SK-N-SH treated with all-trans-retinoic acid at 6 μM for 48 hours (cell line): ENCODE measurements around the gene IGSF6.

ENCODE experiments used
- ATAC-seq: fragments of 200-7000 bp; cut with Tn5 transposase; 3 replicates; pipeline ENCODE4 v1.9.1; 2020; ENCODE audit warnings: mild to moderate bottlenecking, moderate library complexity
- BACH2 ChIP-seq: fragments of 250-450 bp; sonication (Bioruptor Pico); IDR thresholded peaks from 2 replicates; pipeline ENCODE4 v1.9.0; 2021; ENCODE audit warnings: mild to moderate bottlenecking, borderline replicate concordance
- CREB5 ChIP-seq: fragments of 250-450 bp; sonication (Bioruptor Pico); IDR thresholded peaks from 2 replicates; pipeline ENCODE4 v1.5.1; 2020; ENCODE audit warnings: low read depth, mild to moderate bottlenecking, moderate library complexity
- CSDC2 ChIP-seq: fragments of 250-450 bp; sonication (Bioruptor Pico); IDR thresholded peaks from 2 replicates; pipeline ENCODE4 v1.5.0; 2020; ENCODE audit warnings: mild to moderate bottlenecking, moderate library complexity
- CSRNP3 ChIP-seq: fragments of 250-450 bp; sonication (Bioruptor Pico); IDR thresholded peaks from 2 replicates; pipeline ENCODE4 v1.5.1; 2021; ENCODE audit warnings: mild to moderate bottlenecking, moderate library complexity
- ESRRG ChIP-seq: fragments of 250-450 bp; sonication (Bioruptor Pico); IDR thresholded peaks from 2 replicates; pipeline ENCODE4 v1.6.1; 2021; ENCODE audit warnings: mild to moderate bottlenecking
- GLIS3 ChIP-seq: fragments of 250-450 bp; sonication (Bioruptor Pico); IDR thresholded peaks from 2 replicates; pipeline ENCODE4 v1.5.0; 2020; ENCODE audit warnings: mild to moderate bottlenecking, moderate library complexity
- ISL1 ChIP-seq: fragments of 250-450 bp; sonication (Bioruptor Pico); IDR thresholded peaks from 2 replicates; pipeline ENCODE4 v2.1.2; 2022; ENCODE audit warnings: mild to moderate bottlenecking, moderate library complexity
- PATZ1 ChIP-seq: fragments of 250-450 bp; sonication (Bioruptor Pico); IDR thresholded peaks from 2 replicates; pipeline ENCODE4 v1.8.0; 2020; ENCODE audit warnings: mild to moderate bottlenecking, moderate library complexity, borderline replicate concordance
- POU6F1 ChIP-seq: fragments of 250-450 bp; sonication (Bioruptor Pico); IDR thresholded peaks from 2 replicates; pipeline ENCODE4 v1.8.0; 2021; ENCODE audit warnings: low read depth, mild to moderate bottlenecking, moderate library complexity, borderline replicate concordance
- PPARA ChIP-seq: fragments of 250-450 bp; sonication (Bioruptor Pico); IDR thresholded peaks from 2 replicates; pipeline ENCODE4 v1.5.0; 2020; ENCODE audit warnings: mild to moderate bottlenecking, borderline replicate concordance
- RARB ChIP-seq: fragments of 250-450 bp; sonication (Bioruptor Pico); IDR thresholded peaks from 2 replicates; pipeline ENCODE4 v1.8.0; 2021; ENCODE audit warnings: mild to moderate bottlenecking, moderate library complexity
- TCF4 ChIP-seq: fragments of 250-450 bp; sonication (Bioruptor Pico); IDR thresholded peaks from 2 replicates; pipeline ENCODE4 v1.8.0; 2021; ENCODE audit warnings: mild to moderate bottlenecking, moderate library complexity, borderline replicate concordance
- TOX ChIP-seq: fragments of 250-450 bp; sonication (Bioruptor Pico); IDR thresholded peaks from 2 replicates; pipeline ENCODE4 v1.8.0; 2021; ENCODE audit warnings: mild to moderate bottlenecking, moderate library complexity, borderline replicate concordance
- TSHZ2 ChIP-seq: fragments of 250-450 bp; sonication (Bioruptor Pico); IDR thresholded peaks from 2 replicates; pipeline ENCODE4 v1.5.0; 2020; ENCODE audit warnings: mild to moderate bottlenecking, moderate library complexity
- ZC3H10 ChIP-seq: fragments of 250-450 bp; sonication (Bioruptor Pico); IDR thresholded peaks from 2 replicates; pipeline ENCODE4 v1.5.1; 2021; ENCODE audit warnings: mild to moderate bottlenecking, moderate library complexity
- ZFP3 ChIP-seq: fragments of 250-450 bp; sonication (Bioruptor Pico); IDR thresholded peaks from 2 replicates; pipeline ENCODE4 v1.5.0; 2020; ENCODE audit warnings: mild to moderate bottlenecking, moderate library complexity
- ZFP30 ChIP-seq: fragments of 450-650 bp; formaldehyde crosslinking; IDR thresholded peaks from 2 replicates; pipeline ENCODE4 v1.5.0; 2022; ENCODE audit warnings: mild to moderate bottlenecking, moderate library complexity
- ZNF565 ChIP-seq: fragments of 450-650 bp; formaldehyde crosslinking; conservative IDR thresholded peaks from 2 replicates; pipeline ENCODE4 v1.5.0; 2020; ENCODE audit warnings: low read depth, mild to moderate bottlenecking, moderate library complexity
- ZNF70 ChIP-seq: fragments of 450-650 bp; formaldehyde crosslinking; IDR thresholded peaks from 2 replicates; pipeline ENCODE4 v1.5.0; 2020; ENCODE audit warnings: mild to moderate bottlenecking, moderate library complexity
- ZNF8 ChIP-seq: fragments of 450-650 bp; formaldehyde crosslinking; IDR thresholded peaks from 2 replicates; pipeline ENCODE4 v1.5.0; 2020; ENCODE audit warnings: mild to moderate bottlenecking, moderate library complexity

Gene IGSF6

GRCh38 chr16:21653571-21653970, 1.2 kb upstream of the IGSF6 start (continued):
- no peak for TF ChIP-seq CSRNP3
- TF ChIP-seq TOX (CRISPR knock-in tag): no peak
- no peak for TF ChIP-seq ZFP30
- TF ChIP-seq TSHZ2 (CRISPR knock-in tag): no peak

- no peak for ATAC-seq
- TF ChIP-seq TCF4 (no peak), ZNF565 (no peak), PATZ1 (CRISPR knock-in tag) (no peak), CREB5 (no peak), GLIS3 (CRISPR knock-in tag) (no peak), ZFP3 (no peak), RARB (CRISPR knock-in tag) (no peak), PPARA (CRISPR knock-in tag) (no peak), TSHZ2 (CRISPR knock-in tag) (no peak), BACH2 (CRISPR knock-in tag) (no peak), ZNF70 (CRISPR knock-in tag) (no peak), POU6F1 (CRISPR knock-in tag) (no peak), ZNF8 (CRISPR knock-in tag) (no peak), ESRRG (no peak), ISL1 (CRISPR knock-in tag) (no peak), CSRNP3 (no peak), ZFP30 (no peak), ZC3H10 (CRISPR knock-in tag) (no peak), CSDC2 (CRISPR knock-in tag) (no peak)
These were observed 893 bp downstream of the IGSF6 start for GRCh38 chr16:21651515-21651914.
